Activated naive CD8-positive, alpha-beta T cell (primary cell): ENCODE measurements around the gene FAT3.

Experiments used
- H3K27ac Mint-ChIP-seq: one replicate; pipeline ENCODE4 v1.8.0; 2021; ENCODE audit warnings: mixed read lengths
- H3K27me3 Mint-ChIP-seq: one replicate; pipeline ENCODE4 v1.8.0; 2021; ENCODE audit warnings: mixed read lengths
- H3K36me3 Mint-ChIP-seq: one replicate; pipeline ENCODE4 v1.8.0; 2021; ENCODE audit warnings: mixed read lengths
- H3K4me1 Mint-ChIP-seq: one replicate; pipeline ENCODE4 v1.8.0; 2021; ENCODE audit warnings: low read depth, mixed read lengths
- H3K4me3 Mint-ChIP-seq: one replicate; pipeline ENCODE4 v1.8.0; 2021; ENCODE audit warnings: mild to moderate bottlenecking, mixed read lengths
- H3K9me3 Mint-ChIP-seq: one replicate; pipeline ENCODE4 v1.8.0; 2021; ENCODE audit warnings: low read depth, mixed read lengths

The FAT3 gene

DNA sequence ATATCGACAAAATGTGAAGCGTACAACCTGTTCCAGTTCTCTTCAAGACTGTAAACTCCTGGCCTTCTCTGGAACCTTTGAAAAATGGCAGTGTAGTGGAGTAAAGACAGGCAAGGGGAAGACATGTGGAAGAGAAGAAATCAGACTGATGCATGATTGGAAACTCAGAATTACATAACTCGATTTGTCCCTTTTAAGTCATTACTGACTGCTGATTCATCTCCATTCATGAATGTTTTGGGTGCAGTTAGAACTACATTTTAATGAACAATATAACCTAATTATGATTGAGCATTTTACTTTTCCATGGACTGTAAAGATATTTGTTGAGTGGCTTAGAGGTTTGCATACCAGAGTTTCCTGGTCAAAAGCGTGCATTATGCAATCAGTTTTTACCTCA lies 32.9 kb downstream of the FAT3 start:
- Mint-ChIP-seq H3K9me3 (no peaks in the 10 kb centered on the region), H3K27ac (no peak overlapping the region), H3K36me3 (no peaks in the 10 kb centered on the region), H3K4me1 (no peaks in the 10 kb centered on the region), H3K27me3 (no peaks in the 10 kb centered on the region), H3K4me3 (no peak overlapping the region)

GRCh38 chr11:92259861-92260260 lies 35.2 kb downstream of the FAT3 start:
- H3K36me3 Mint-ChIP-seq: no peaks in the 10 kb centered on the region
- no peaks in the 10 kb centered on the region for H3K9me3 Mint-ChIP-seq
- H3K4me3 Mint-ChIP-seq: no peak overlapping the region
- H3K27me3 Mint-ChIP-seq: no peaks in the 10 kb centered on the region
- no peak overlapping the region for H3K27ac Mint-ChIP-seq
- no peaks in the 10 kb centered on the region for H3K4me1 Mint-ChIP-seq

- Mint-ChIP-seq H3K4me3 (no peak overlapping the region), H3K27ac (no peak overlapping the region), H3K27me3 (no peaks in the 10 kb centered on the region), H3K36me3 (no peaks in the 10 kb centered on the region), H3K9me3 (no peaks in the 10 kb centered on the region), H3K4me1 (no peaks in the 10 kb centered on the region)
Measured at GRCh38 chr11:92264350-92264749, 39.7 kb downstream of the FAT3 start.

DNA sequence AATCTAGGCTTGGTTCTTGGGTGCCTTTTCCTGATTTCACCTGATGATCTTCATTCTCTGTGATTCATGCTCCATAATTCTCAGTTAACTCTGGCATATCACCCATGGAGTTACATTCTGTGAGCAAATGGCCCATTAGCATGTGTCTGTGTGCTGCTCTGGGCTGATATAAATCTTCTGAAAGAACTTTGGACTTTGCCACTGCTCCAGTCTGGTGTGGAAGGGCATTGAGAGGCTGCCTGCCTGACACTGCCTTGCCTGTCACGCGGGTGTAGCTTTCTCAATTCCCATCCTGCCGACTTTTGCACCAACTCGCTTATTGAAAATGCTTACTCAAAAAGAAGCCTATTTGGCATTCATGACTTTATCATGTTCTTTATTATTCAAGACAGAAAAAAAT lies 42.2 kb downstream of the FAT3 start:
- no peak overlapping the region for H3K27ac Mint-ChIP-seq
- no peaks in the 10 kb centered on the region for H3K4me1 Mint-ChIP-seq
- no peaks in the 10 kb centered on the region for H3K27me3 Mint-ChIP-seq
- peaks cover 3% of the 10 kb centered on the region for H3K9me3 Mint-ChIP-seq
- no peaks in the 10 kb centered on the region for H3K36me3 Mint-ChIP-seq
- no peak overlapping the region for H3K4me3 Mint-ChIP-seq

DNA sequence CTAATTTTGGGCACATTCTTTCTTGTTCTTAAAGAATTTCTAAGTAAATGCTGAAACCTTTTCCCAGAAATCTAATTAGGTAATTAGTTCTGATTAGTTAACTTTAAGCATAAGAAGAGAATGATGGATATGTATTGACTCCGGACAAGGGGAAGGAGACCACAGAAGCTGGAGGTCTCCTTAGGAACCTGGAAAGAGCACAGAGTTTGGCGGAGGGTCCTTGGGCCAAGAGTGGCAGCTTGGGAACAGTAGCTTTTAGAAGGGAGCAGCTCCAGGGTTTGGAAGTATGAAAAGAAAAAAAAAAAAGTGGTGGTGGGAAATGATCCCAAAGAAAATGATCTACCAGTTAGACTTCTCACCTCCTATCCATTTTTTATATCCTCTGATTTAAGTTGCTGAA lies 42.7 kb downstream of the FAT3 start:
- H3K36me3 Mint-ChIP-seq: no peaks in the 10 kb centered on the region
- peaks cover 3% of the 10 kb centered on the region for H3K9me3 Mint-ChIP-seq
- no peak overlapping the region for H3K27ac Mint-ChIP-seq
- no peaks in the 10 kb centered on the region for H3K27me3 Mint-ChIP-seq
- H3K4me1 Mint-ChIP-seq: no peaks in the 10 kb centered on the region
- H3K4me3 Mint-ChIP-seq: no peak overlapping the region

GRCh38 chr11:92267968-92268367 lies 43.4 kb downstream of the FAT3 start:
- Mint-ChIP-seq H3K36me3 (no peaks in the 10 kb centered on the region), H3K4me1 (no peaks in the 10 kb centered on the region), H3K27me3 (no peaks in the 10 kb centered on the region), H3K27ac (no peak overlapping the region), H3K9me3 (peaks cover 3% of the 10 kb centered on the region), H3K4me3 (no peak overlapping the region)

DNA sequence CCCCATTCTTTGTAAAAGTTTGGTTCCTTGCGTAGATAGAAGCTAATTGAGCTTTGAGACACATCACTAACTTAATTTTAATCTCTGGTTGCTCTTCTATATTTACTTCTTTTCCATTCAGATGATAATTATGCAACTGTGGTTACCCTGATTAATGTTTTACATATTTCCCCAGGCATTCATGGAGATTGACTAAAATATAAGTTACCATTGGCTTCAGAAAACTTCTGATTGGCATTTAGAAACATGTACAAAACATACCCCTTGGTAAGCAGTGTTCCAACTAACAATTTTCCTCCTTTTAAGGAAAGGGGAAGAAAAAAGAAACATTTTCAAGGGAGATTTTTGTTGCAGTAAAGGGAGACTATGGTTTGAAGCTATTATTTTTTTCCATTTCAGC lies 43.9 kb downstream of the FAT3 start:
- no peaks in the 10 kb centered on the region for H3K27me3 Mint-ChIP-seq
- H3K27ac Mint-ChIP-seq: no peak overlapping the region
- no peaks in the 10 kb centered on the region for H3K36me3 Mint-ChIP-seq
- H3K4me3 Mint-ChIP-seq: no peak overlapping the region
- no peaks in the 10 kb centered on the region for H3K4me1 Mint-ChIP-seq
- H3K9me3 Mint-ChIP-seq: peaks cover 3% of the 10 kb centered on the region

- H3K4me3 Mint-ChIP-seq: no peak overlapping the region
- H3K9me3 Mint-ChIP-seq: peaks cover 3% of the 10 kb centered on the region
- H3K27ac Mint-ChIP-seq: no peak overlapping the region
- no peaks in the 10 kb centered on the region for H3K27me3 Mint-ChIP-seq
- no peaks in the 10 kb centered on the region for H3K36me3 Mint-ChIP-seq
- no peaks in the 10 kb centered on the region for H3K4me1 Mint-ChIP-seq
Measured at GRCh38 chr11:92269021-92269420, 44.4 kb downstream of the FAT3 start.

- Mint-ChIP-seq H3K4me3 (no peak overlapping the region), H3K4me1 (no peaks in the 10 kb centered on the region), H3K36me3 (no peaks in the 10 kb centered on the region), H3K27me3 (no peaks in the 10 kb centered on the region), H3K9me3 (peaks cover 3% of the 10 kb centered on the region), H3K27ac (no peak overlapping the region)
Measured at GRCh38 chr11:92269841-92270240, 45.2 kb downstream of the FAT3 start.

DNA sequence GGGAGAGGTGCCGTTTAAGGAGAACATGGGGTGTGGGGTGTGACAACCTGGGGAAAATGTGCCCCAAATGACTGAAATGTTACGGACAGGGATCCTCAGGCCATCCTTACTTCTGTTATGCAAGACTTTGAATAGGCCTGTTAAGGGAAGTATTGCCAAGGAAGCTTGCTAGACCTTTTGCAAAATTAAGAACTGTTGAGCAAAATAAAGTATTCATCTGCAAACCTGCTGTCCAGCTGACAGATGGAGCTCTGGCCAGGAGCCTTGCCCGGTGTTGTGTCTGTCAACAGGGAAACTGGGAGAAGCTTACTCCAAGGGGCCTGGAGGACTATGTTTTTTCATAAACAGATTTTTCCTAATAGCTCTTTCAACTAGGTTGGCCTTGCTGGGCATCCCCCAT lies 48.0 kb downstream of the FAT3 start:
- Mint-ChIP-seq H3K9me3 (peaks cover 3% of the 10 kb centered on the region), H3K27ac (no peak overlapping the region), H3K4me3 (no peak overlapping the region), H3K36me3 (no peaks in the 10 kb centered on the region), H3K4me1 (no peaks in the 10 kb centered on the region), H3K27me3 (no peaks in the 10 kb centered on the region)
